GM04504 (cell line): Measurements from ENCODE around the gene ZNF385D.

Experiments used
- DNase-seq: peaks from one replicate; pipeline ENCODE4 v3.0.0-alpha.2; 2012; ENCODE audit warnings: low read depth

The ZNF385D gene

GRCh38 chr3:21449738-21450137 lies 301.3 kb downstream of the ZNF385D start:
- DNase-seq: no peak

GRCh38 chr3:21447476-21448151 lies 303.4 kb downstream of the ZNF385D start:
- peak; percentile 57 for DNase-seq

- no peak for DNase-seq
Measured at GRCh38 chr3:21446945-21447475, 304.0 kb downstream of the ZNF385D start.

GRCh38 chr3:21446027-21446426 lies 305.0 kb downstream of the ZNF385D start:
- no peak for DNase-seq

- DNase-seq: no peak
Measured at GRCh38 chr3:21441821-21442220, 309.2 kb downstream of the ZNF385D start.

GRCh38 chr3:21436835-21437234 lies 314.2 kb downstream of the ZNF385D start:
- no peak for DNase-seq

GRCh38 chr3:21435871-21436270 lies 315.1 kb downstream of the ZNF385D start:
- peak; percentile 85 for DNase-seq

GRCh38 chr3:21434310-21434709 lies 316.7 kb downstream of the ZNF385D start:
- no peak for DNase-seq

- DNase-seq: no peak
Measured at GRCh38 chr3:21433751-21434150, 317.3 kb downstream of the ZNF385D start.

- DNase-seq: no peak
Measured at GRCh38 chr3:21426920-21427319, 324.1 kb downstream of the ZNF385D start.

- DNase-seq: no peak
Measured at GRCh38 chr3:21425715-21426114, 325.3 kb downstream of the ZNF385D start.

- DNase-seq: no peak
Measured at GRCh38 chr3:21421096-21421495, 329.9 kb downstream of the ZNF385D start.

GRCh38 chr3:21417991-21418390 lies 333.0 kb downstream of the ZNF385D start:
- peak; percentile 69 for DNase-seq

GRCh38 chr3:21414506-21414905 lies 336.5 kb downstream of the ZNF385D start:
- DNase-seq: no peak

GRCh38 chr3:21411058-21411457 lies 340.0 kb downstream of the ZNF385D start:
- no peak for DNase-seq

- no peak for DNase-seq
Measured at GRCh38 chr3:21409401-21409800, 341.6 kb downstream of the ZNF385D start.

GRCh38 chr3:21407743-21408142 lies 343.3 kb downstream of the ZNF385D start:
- no peak for DNase-seq

- DNase-seq: no peak
Measured at GRCh38 chr3:21405671-21406667, 345.0 kb downstream of the ZNF385D start.

GRCh38 chr3:21398461-21398860 lies 352.5 kb downstream of the ZNF385D start:
- no peak for DNase-seq

GRCh38 chr3:21393683-21394311 lies 357.2 kb downstream of the ZNF385D start:
- no peak for DNase-seq

GRCh38 chr3:21392526-21392925 lies 358.5 kb downstream of the ZNF385D start:
- peak; percentile 18 for DNase-seq

GRCh38 chr3:21390856-21391255 lies 360.2 kb downstream of the ZNF385D start:
- peak; percentile 23 for DNase-seq
